HG03575 (cell line): Measurements from ENCODE around the gene NT5DC3.
"Not testable (repeated sequence)": the region's sequence is repeated elsewhere in the genome, so short reads cannot be mapped to it uniquely, and the experiment has no call there.

Source experiments
- ATAC-seq: cut with Tn5 transposase; IDR thresholded peaks from one replicate; pipeline ENCODE4 v1.9.1; 2021; ENCODE audit not compliant: unreplicated experiment, insufficient number of reproducible peaks, low FRiP score; ENCODE audit errors: extremely low read depth

NT5DC3 gene

DNA sequence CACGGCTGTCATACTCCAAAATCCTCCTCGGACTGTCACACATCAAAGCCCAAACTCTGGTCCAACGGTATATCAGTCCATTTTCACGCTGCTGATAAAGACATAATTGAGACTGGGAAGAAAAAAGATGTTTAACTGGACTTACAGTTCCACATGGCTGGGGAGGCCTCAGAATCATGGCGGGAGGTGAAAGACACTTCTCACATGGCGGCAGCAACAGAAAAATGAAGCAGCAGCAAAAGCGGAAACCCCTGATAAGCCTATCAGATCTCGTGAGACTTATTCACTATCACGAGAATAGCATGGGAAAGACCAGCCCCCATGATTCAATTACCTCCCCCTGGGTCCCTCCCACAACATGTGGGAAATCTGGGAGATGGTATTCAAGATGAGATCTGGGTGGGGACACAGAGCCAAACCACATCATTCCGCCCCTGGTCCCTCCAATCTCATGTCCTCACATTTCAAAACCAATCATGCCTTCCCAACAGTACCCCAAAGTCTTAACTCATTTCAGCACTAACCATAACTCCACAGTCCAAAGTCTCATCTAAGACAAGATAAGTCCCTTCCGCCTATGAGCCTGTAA lies 5.2 kb downstream of the NT5DC3 start:
- not testable (repeated sequence) for ATAC-seq

- no peak for ATAC-seq
Measured at GRCh38 chr12:103834942-103835341, 6.1 kb downstream of the NT5DC3 start.

GRCh38 chr12:103833891-103834290 lies 7.1 kb downstream of the NT5DC3 start:
- ATAC-seq = no peak

- ATAC-seq = no peak
Measured at GRCh38 chr12:103833095-103833775, 7.8 kb downstream of the NT5DC3 start.

DNA sequence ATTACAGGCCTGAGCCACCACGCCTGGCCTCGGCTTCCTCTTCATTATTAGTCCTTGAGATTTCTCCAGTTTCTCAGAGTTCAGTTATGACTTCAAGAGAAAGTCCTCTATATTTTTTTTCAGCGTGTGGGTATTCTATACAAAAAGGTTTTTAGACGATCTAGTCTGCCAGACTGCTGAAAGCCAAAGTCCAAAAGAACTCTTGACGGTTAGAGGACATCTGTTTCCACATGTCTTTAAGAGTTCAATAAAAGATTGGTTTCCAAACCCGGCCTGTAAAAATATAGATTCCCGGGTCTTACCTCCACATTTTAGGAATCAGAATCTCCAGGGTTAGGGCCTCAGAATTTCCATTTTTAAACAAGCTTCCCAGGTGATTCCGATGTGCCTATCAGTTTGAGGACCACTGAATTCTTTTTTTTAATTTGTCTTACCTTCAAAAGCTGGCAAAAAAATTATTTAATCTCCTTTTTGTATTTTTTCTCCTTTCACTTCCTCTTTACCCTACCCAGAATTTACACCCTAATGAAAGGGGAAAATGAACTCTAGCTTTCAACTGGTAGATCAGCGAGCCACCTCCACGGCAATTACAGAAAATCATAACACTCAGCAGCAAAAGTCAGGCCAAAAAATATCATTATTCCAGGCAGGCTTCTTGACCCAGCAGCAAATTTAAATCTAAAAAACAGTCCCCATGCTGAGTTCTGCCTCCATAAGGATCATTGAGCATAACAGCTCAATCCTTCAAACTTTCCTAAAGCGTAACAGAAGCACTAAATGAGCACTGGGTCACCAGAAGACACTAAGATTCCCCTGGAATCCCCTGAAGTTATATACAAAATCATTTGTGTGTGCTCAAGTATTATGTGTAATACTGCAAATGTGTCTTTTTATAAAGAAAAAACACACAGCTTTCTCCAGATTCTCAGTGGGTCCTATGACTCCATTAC lies 8.7 kb downstream of the NT5DC3 start:
- peak; percentile 60 for ATAC-seq

DNA sequence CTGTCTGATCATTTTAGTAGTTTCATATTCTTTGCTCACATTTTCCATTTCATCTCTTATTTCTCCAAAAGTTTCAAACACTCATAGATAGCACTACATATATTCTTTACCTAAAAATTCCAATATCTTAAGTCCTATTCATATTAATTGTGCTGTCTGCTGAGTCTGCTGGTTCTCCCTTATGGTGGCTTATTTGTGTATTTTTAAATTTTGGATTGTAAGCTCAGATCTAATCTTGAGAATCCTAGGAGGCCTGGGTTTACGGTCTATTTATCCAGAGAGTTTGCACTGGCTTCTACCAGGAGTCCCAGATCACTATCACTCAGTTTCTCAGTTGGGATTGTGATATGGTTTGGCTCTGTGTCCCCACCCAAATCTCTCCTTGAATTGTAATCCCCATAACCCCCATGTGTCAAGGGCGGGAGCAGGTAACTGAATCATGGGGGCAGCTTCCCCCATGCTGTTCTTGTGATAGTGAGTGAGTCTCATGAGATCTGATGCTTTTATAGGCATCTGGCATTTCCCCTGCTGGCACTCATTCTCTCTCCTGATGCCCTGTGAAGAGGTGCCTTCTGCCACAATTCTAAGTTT lies 10.2 kb downstream of the NT5DC3 start:
- no peak for ATAC-seq

GRCh38 chr12:103830025-103830725 lies 10.9 kb downstream of the NT5DC3 start:
- no peak for ATAC-seq

- no peak for ATAC-seq
Measured at GRCh38 chr12:103829092-103829491, 11.9 kb downstream of the NT5DC3 start.

GRCh38 chr12:103827911-103828391 lies 13.1 kb downstream of the NT5DC3 start:
- no peak for ATAC-seq

DNA sequence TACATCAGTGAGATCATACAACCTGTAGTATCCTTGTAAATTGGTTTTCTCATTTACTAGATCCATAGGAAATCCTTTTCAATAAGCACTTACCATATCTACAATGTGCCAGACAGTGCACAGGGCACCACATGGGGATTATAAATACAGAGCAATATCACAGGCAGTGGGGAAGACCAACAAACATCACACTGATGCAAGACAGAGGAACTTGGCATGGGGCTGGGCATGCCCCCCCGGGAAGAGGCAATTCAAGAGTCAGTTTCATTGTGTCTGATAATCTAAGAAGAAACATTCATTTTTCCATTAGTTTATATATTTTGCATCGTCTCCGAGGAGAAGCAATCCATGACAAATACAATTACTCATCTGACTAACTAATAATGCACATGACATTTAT lies 16.2 kb downstream of the NT5DC3 start:
- no peak for ATAC-seq

GRCh38 chr12:103824290-103824689 lies 16.7 kb downstream of the NT5DC3 start:
- ATAC-seq = no peak

- ATAC-seq = no peak
Measured at GRCh38 chr12:103823871-103824270, 17.2 kb downstream of the NT5DC3 start.

DNA sequence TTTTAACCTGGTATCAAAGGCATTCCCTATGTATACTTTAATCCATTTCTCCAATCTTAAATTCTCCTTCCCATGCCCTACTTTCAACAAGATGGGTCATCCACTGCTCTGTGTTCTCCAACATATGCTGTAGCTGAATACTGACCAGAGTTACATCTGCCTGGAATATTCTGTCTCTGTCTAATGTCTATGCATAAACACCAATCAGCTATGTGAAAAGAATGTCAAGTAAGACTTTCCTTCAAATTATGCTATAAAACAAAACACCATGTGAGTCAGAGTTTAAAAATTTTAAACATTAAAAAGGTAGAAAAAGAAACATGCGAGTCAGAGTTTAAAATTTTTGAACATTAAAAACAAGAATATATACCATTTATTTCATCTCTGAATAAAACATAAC lies 19.3 kb downstream of the NT5DC3 start:
- ATAC-seq = no peak

GRCh38 chr12:103820881-103821489 lies 20.0 kb downstream of the NT5DC3 start:
- ATAC-seq = no peak

DNA sequence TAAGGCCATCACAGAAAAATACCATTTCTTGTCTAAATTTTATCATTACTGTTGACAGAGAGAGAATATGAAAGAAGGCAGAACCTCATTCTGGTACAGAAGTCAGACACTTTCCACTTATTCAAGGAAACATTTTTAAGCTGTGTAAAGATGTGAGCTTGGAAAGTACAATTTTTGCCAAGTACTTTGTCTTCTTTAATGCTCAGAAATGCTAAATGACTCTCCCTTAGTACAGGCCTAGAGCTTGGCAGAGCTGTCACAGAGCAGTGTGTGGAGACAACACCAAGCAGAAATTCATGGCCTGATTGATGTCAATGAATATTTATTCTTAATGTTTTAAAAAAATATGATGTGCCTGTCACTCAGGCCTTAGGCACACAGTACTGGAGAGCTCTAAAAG lies 20.7 kb downstream of the NT5DC3 start:
- ATAC-seq = no peak

GRCh38 chr12:103819892-103820291 lies 21.1 kb downstream of the NT5DC3 start:
- no peak for ATAC-seq

GRCh38 chr12:103819312-103819711 lies 21.7 kb downstream of the NT5DC3 start:
- ATAC-seq = no peak

- no peak for ATAC-seq
Measured at GRCh38 chr12:103817791-103818190, 23.2 kb downstream of the NT5DC3 start.
